WTC11 (cell line): ENCODE data around the gene DMRTB1. TPM values are rescaled to one million over a fixed set of nuclear protein-coding genes. Genes with fewer than 3 reads are reported as not detected.

Source experiments
- ATAC-seq: fragments of 200-7000 bp; cut with Tn5 transposase; 2 replicates; pipeline ENCODE4 v1.10.0; 2021; ENCODE audit warnings: mild to moderate bottlenecking, moderate library complexity
- CTCF ChIA-PET: fragments of 300-600 bp; sonication (Branson Sonifier 250); formaldehyde crosslinking; loops from one replicate; lab custom pipeline; 2021; ENCODE audit warnings: antibody characterized with exemption; lab: Charles Lee
- POLR2A ChIA-PET: fragments of 350-600 bp; sonication (Branson Sonifier 250); formaldehyde crosslinking; loops from one replicate; lab custom pipeline; 2021; ENCODE audit warnings: antibody characterized with exemption; lab: Charles Lee
- DNase-seq: peaks from one replicate; pipeline ENCODE4 v3.0.0; 2021; ENCODE audit warnings: low spot score
- H3K27ac Mint-ChIP-seq: 2 replicates; pipeline ENCODE4 v1.8.0; 2021; ENCODE audit warnings: mixed read lengths
- H3K27me3 Mint-ChIP-seq: 2 replicates; pipeline ENCODE4 v1.8.0; 2021; ENCODE audit warnings: low read depth, mild to moderate bottlenecking, moderate library complexity, mixed read lengths
- H3K36me3 Mint-ChIP-seq: 2 replicates; pipeline ENCODE4 v1.8.0; 2021; ENCODE audit warnings: mixed read lengths
- H3K4me1 Mint-ChIP-seq: 2 replicates; pipeline ENCODE4 v1.8.0; 2022; ENCODE audit warnings: mixed read lengths
- H3K4me3 Mint-ChIP-seq: 2 replicates; pipeline ENCODE4 v1.8.0; 2021; ENCODE audit warnings: mild to moderate bottlenecking, moderate library complexity, mixed read lengths
- H3K9me3 Mint-ChIP-seq: 2 replicates; pipeline ENCODE4 v1.8.0; 2021; ENCODE audit warnings: mixed read lengths
- ARID4B ChIP-seq: sonication (generic); formaldehyde crosslinking; IDR thresholded peaks from 2 replicates; pipeline ENCODE4 v1.8.0; 2023; ENCODE audit warnings: missing genetic modification reagents, mild to moderate bottlenecking, borderline replicate concordance
- ATF3 ChIP-seq: sonication (generic); formaldehyde crosslinking; conservative IDR thresholded peaks from 2 replicates; pipeline ENCODE4 v1.8.1; 2022; ENCODE audit warnings: mild to moderate bottlenecking, missing genetic modification reagents
- CBFB ChIP-seq: sonication (generic); formaldehyde crosslinking; IDR thresholded peaks from 2 replicates; pipeline ENCODE4 v1.8.1; 2022; ENCODE audit warnings: mild to moderate bottlenecking, low read depth, missing genetic modification reagents
- CDX4 ChIP-seq: fragments of 250-450 bp; sonication (Bioruptor Pico); IDR thresholded peaks from 2 replicates; pipeline ENCODE4 v1.9.0; 2021; ENCODE audit warnings: moderate library complexity, mild to moderate bottlenecking, inconsistent platforms, borderline replicate concordance
- HMGA2 ChIP-seq: fragments of 250-450 bp; sonication (Bioruptor Pico); IDR thresholded peaks from 2 replicates; pipeline ENCODE4 v1.4.0; 2021; ENCODE audit warnings: mild to moderate bottlenecking, moderate library complexity
- HMGXB4 ChIP-seq: sonication (generic); formaldehyde crosslinking; IDR thresholded peaks from 2 replicates; pipeline ENCODE4 v1.8.1; 2023; ENCODE audit warnings: mild to moderate bottlenecking, moderate library complexity, missing genetic modification reagents
- JAZF1 ChIP-seq: fragments of 250-450 bp; sonication (Bioruptor Pico); IDR thresholded peaks from 2 replicates; pipeline ENCODE4 v1.9.0; 2021; ENCODE audit warnings: moderate library complexity, mild to moderate bottlenecking, inconsistent platforms
- MXD4 ChIP-seq: fragments of 250-450 bp; sonication (Bioruptor Pico); IDR thresholded peaks from 2 replicates; pipeline ENCODE4 v1.8.0; 2021; ENCODE audit warnings: mild to moderate bottlenecking, moderate library complexity, borderline replicate concordance
- MYBL2 ChIP-seq: sonication (generic); formaldehyde crosslinking; IDR thresholded peaks from 2 replicates; pipeline ENCODE4 v1.8.1; 2023; ENCODE audit warnings: mild to moderate bottlenecking, moderate library complexity, missing genetic modification reagents
- NFATC4 ChIP-seq: fragments of 250-450 bp; sonication (Bioruptor Pico); IDR thresholded peaks from 2 replicates; pipeline ENCODE4 v1.9.0; 2021; ENCODE audit warnings: mild to moderate bottlenecking
- NR3C1 ChIP-seq: sonication (generic); formaldehyde crosslinking; conservative IDR thresholded peaks from 2 replicates; pipeline ENCODE4 v1.8.1; 2023; ENCODE audit warnings: low read depth, mild to moderate bottlenecking, missing genetic modification reagents
- OVOL2 ChIP-seq: fragments of 250-450 bp; sonication (Bioruptor Pico); IDR thresholded peaks from 2 replicates; pipeline ENCODE4 v1.9.0; 2021; ENCODE audit warnings: mild to moderate bottlenecking, borderline replicate concordance
- TCF7 ChIP-seq: sonication (generic); formaldehyde crosslinking; IDR thresholded peaks from 2 replicates; pipeline ENCODE4 v1.8.0; 2022; ENCODE audit warnings: mild to moderate bottlenecking, low read depth, missing genetic modification reagents, moderate library complexity
- TEAD1 ChIP-seq: sonication (generic); formaldehyde crosslinking; IDR thresholded peaks from 2 replicates; pipeline ENCODE4 v1.8.0; 2022; ENCODE audit warnings: mild to moderate bottlenecking, missing genetic modification reagents
- ZBTB43 ChIP-seq: sonication (generic); formaldehyde crosslinking; IDR thresholded peaks from 2 replicates; pipeline ENCODE4 v1.8.1; 2023; ENCODE audit warnings: mild to moderate bottlenecking, missing genetic modification reagents
- ZNF138 ChIP-seq: sonication (generic); formaldehyde crosslinking; conservative IDR thresholded peaks from 2 replicates; pipeline ENCODE4 v1.8.1; 2022; ENCODE audit warnings: mild to moderate bottlenecking, moderate library complexity, missing genetic modification reagents
- ZNF219 ChIP-seq: sonication (generic); formaldehyde crosslinking; IDR thresholded peaks from 2 replicates; pipeline ENCODE4 v1.8.0; 2023; ENCODE audit warnings: missing genetic modification reagents, mild to moderate bottlenecking, borderline replicate concordance
- ZNF263 ChIP-seq: sonication (generic); formaldehyde crosslinking; IDR thresholded peaks from 2 replicates; pipeline ENCODE4 v1.8.1; 2022; ENCODE audit warnings: low read depth, mild to moderate bottlenecking, moderate library complexity, missing genetic modification reagents
- ZNF671 ChIP-seq: fragments of 250-450 bp; sonication (Bioruptor Pico); IDR thresholded peaks from 2 replicates; pipeline ENCODE4 v1.8.0; 2021; ENCODE audit warnings: mild to moderate bottlenecking
- total RNA-seq: library from RNA; stranded (reverse); gene quantifications from 3 replicates; pipeline ENCODE4 v1.2.3, GENCODE V29; 2021

The DMRTB1 gene
- total RNA-seq, 1 experiment from 2014 or later: 0.17 TPM

- POLR2A ChIA-PET: interaction anchor here (1.4 kb wide), 1 partner anchor 14 kb away, joined by 3 read pairs; no protein-coding TSS in a partner anchor
- no peak for TF ChIP-seq NFATC4 (CRISPR knock-in tag)
- TF ChIP-seq JAZF1 (CRISPR knock-in tag): no peak
- TF ChIP-seq ZNF138: no peak
- no peak for TF ChIP-seq HMGA2 (CRISPR knock-in tag)
- TF ChIP-seq ZBTB43 (CRISPR knock-in tag): no peak
- TF ChIP-seq ZNF671: no peak
- TF ChIP-seq MXD4: no peak
- TF ChIP-seq CBFB: no peak
- TF ChIP-seq TEAD1: no peak
- TF ChIP-seq CDX4 (CRISPR knock-in tag): no peak
- no peak for TF ChIP-seq HMGXB4
- TF ChIP-seq TCF7 (CRISPR knock-in tag): no peak
- TF ChIP-seq OVOL2 (CRISPR knock-in tag): no peak
- ATAC-seq (no peak), DNase-seq (no peak)
- CTCF ChIA-PET: interaction anchor here (0.6 to 1.5 kb wide), 6 partner anchors 13 to 184 kb away, joined by 3 to 9 read pairs (median 4); no protein-coding TSS in a partner anchor
- H3K36me3 Mint-ChIP-seq: no peaks in the 10 kb centered on the region
- no peak overlapping the region for H3K27ac Mint-ChIP-seq
- no peak overlapping the region for H3K4me3 Mint-ChIP-seq
- no peaks in the 10 kb centered on the region for H3K9me3 Mint-ChIP-seq
- 0 out of 2 replicates have a peak, but pooled peaks cover 8% of the 10 kb centered on the region for H3K4me1 Mint-ChIP-seq
- peaks cover 29% of the 10 kb centered on the region for H3K27me3 Mint-ChIP-seq
Measured at GRCh38 chr1:53462769-53463501, 3.7 kb downstream of the DMRTB1 start.

- ATAC-seq: no peak
- CTCF ChIA-PET: interaction anchor here (0.8 to 3.4 kb wide), 10 partner anchors 11 to 270 kb away, joined by 3 to 19 read pairs (median 6); no protein-coding TSS in a partner anchor
Measured at GRCh38 chr1:53463961-53464899, 5.0 kb downstream of the DMRTB1 start.

More at GRCh38 chr1:53463961-53464899, 5.0 kb downstream of the DMRTB1 start:
- Mint-ChIP-seq H3K9me3 (no peaks in the 10 kb centered on the region), H3K27me3 (peaks cover 24% of the 10 kb centered on the region), H3K27ac (no peak overlapping the region), H3K4me1 (peaks cover 11% of the 10 kb centered on the region; the same call in 1 of the 2 replicates), H3K4me3 (no peak overlapping the region), H3K36me3 (no peaks in the 10 kb centered on the region)
- DNase-seq: no peak
- POLR2A ChIA-PET: no interaction called here
- no peak for TF ChIP-seq ARID4B (CRISPR knock-in tag)
- TF ChIP-seq NR3C1: no peak
- no peak for TF ChIP-seq ZNF219 (CRISPR knock-in tag)
- TF ChIP-seq CBFB: no peak
- TF ChIP-seq ATF3 (CRISPR knock-in tag): no peak
- TF ChIP-seq ZNF263 (CRISPR knock-in tag): no peak
- no peak for TF ChIP-seq MYBL2 (CRISPR knock-in tag)
